Islet precursor cell (in vitro differentiated cells): ENCODE measurements around the gene ALDH18A1.
A peak's percentile ranks its signal among the peaks of the same experiment; 100 is the strongest.
"Not testable (repeated sequence)": the region's sequence is repeated elsewhere in the genome, so short reads cannot be mapped to it uniquely, and the experiment has no call there.

Source experiments
- DNase-seq: peaks from one replicate; pipeline ENCODE4 v3.0.0-alpha.2; 2018

The ALDH18A1 gene

DNA sequence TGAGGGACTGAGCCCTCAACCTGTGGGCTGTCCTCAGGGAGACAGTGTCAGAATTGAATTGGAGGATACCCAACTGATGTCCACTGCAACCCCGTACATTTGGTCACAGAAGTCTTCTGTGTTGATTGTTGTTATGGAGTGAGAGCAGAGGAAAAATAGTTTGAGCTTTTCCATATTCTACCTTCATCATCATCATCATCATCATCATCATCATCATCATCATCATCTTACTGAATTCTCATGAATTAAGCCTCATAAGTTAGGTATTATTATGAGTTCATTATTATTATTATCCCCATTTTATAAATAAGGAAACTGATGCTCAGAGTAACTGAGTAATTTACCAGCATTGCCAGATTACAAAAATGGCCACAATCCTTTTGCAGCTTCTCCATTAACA, 8.4 kb downstream of the ALDH18A1 start:
- DNase-seq: no peak

DNA sequence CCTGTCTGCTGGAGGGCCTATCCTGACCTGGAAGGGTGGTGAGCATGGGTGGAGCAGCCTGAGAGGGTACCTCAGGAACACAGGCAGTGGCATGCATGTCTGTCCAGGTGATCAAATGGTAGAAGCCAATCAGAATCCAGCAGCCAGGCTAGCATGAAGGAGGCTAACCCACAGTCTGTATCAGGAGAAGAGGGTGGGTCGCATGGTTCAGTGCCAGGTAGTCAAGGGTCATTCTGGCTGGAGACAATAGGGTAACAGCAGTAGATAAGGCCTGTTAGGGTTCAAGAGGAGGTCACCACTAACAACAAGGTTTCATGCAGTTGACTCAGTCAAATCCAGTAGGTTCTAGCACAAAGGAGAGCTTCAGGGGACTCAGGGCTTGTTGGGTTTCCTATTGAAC, 10.4 kb downstream of the ALDH18A1 start:
- DNase-seq: no peak

DNA sequence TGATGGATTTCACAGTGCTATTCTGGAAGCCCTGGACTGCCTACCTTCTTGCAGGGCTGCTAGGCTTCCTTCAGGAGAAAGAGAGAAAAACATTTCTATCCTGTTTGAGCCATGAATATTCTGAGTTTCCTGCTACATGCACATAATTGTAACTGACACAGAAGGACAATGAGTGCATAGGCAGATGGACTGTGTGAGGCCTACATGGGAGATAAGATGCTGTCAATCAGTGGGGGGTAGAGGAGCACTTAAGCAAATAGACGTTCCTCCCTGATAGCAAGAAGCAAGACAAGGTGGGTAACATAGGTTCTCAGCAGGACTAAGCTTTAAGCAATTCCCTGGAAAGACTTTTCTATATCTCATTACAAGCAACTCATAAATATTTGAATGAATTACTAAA, 11.6 kb downstream of the ALDH18A1 start:
- DNase-seq: no peak

DNA sequence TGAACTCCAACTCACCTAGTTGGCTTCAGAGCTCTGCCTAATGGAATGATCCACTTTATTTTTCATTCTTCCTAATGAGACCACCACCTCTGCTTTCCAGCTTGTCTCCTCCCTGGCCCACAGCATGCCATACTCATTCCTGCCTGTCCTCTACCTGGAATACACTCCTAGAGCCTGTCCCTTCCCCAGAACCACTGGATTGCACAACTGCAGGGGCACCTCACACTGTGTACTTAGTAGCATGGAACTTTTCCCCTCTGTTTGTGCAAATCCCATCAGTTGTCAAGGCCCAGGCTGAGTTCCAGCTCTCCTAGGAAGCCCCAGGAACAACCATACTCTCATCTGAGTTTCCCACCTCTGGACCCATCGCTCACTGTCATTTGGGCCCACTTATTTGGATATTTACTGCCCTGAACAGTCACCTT, 15.6 kb downstream of the ALDH18A1 start:
- no peak for DNase-seq

DNA sequence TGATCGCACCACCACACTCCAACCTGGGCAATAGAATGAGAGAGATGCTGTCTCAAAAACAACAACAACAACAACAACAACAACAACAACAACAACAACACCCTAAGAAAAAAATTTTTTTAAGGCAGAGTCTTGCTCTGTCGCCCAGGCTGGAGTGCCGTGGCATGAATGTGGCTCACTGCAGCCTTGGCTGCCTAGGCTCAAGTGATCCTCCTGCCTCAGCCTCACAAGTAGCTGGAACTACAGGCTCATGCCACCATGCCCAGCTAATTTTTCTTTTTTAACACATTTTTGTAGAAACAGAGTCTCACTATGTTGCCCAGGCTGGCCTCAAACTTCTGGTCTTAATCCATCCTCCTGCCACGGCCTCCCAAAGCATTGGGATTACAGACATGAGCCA, 18.6 kb downstream of the ALDH18A1 start:
- no peak for DNase-seq

DNA sequence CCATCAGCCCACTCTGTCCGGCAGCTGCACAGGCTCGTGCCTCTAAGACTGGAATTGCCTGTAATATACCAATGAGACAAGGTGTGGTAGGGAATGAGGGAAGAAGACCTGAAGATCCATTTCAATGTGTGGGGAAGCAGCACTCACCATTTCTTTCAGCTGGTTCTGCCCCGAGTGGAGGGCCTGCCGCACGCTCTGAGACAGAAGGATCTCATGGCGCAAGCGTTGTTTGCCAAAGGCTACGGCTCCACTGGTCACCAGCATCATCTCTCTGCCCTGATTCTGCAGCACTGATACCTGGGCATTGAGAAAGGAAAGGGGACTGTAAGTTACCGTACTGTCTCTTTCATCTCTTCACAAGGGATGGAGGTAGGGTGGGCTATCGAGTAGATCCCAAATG, 19.4 kb downstream of the ALDH18A1 start:
- DNase-seq: no peak

DNA sequence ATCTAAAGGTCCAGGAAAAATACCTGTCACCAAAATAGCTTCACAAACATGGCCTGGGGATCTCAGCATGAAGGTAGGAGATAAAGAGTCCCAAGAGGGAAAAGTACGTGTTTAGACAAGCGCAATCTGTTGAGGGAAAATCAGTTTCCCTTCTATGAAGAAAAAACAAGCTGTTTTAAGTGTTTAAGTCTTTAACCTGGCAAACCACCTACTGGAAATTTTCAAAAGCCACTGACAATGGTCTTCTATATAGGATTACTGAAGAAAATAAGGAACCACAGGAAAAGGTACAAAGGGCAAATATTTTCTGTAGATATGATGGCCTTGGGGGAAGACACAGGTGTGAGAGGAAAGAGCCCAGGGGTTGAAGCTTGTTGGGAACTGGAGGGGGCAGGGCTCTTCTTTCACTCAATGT, 21.2 kb downstream of the ALDH18A1 start:
- no peak for DNase-seq

DNA sequence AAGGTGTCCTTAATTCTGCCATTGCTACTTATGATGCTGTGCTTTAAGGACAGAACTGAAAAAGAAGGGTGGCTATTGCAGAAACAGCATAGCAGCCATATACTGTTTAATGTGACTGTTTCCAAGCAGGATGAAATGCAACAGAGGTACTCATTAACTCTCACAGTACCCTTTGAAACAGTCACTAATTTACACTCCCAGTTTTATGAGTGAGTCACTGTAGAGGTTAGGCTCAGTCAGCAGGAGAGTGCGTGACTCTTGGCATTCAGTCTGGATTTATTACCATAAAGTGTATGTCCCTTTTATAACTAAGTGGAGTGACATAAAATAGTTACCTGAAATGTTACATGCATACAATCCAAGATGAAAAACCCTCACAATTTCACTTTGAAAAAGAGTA, 27.7 kb downstream of the ALDH18A1 start:
- DNase-seq: no peak

DNA sequence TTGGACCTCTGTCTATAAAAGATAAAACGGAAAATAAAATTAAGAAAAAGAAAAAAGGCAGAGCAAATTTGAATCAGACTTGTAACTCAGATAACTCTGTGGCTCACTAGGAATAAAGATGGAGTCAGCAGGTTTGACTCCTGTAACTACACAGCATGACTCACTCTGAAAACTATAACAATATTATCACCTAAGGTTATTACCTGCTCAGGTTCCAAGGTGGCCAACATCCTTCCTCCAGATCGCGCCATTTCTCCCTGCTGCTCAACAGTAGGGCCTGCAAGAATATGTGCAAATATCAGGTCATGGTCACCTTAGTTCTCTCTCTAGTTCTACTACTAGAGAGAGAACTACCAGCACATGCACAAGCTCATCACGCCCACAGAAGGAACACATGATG, 30.0 kb downstream of the ALDH18A1 start:
- DNase-seq: no peak

DNA sequence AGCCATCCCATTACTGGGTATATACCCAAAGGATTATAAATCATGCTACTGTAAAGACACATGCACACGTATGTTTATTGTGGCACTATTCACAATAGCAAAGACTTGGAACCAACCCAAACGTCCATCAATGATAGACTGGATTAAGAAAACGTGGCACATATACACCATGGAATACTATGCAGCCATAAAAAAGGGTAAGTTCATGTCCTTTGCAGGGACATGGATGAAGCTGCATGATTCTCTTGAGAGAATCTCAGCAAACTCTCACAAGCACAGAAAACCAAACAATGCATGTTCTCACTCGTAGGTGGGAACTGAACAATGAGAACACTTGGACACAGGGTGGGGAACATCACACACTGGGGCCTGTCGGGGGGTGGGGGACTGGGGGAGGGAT, 36.1 kb downstream of the ALDH18A1 start:
- DNase-seq: not testable (repeated sequence)

DNA sequence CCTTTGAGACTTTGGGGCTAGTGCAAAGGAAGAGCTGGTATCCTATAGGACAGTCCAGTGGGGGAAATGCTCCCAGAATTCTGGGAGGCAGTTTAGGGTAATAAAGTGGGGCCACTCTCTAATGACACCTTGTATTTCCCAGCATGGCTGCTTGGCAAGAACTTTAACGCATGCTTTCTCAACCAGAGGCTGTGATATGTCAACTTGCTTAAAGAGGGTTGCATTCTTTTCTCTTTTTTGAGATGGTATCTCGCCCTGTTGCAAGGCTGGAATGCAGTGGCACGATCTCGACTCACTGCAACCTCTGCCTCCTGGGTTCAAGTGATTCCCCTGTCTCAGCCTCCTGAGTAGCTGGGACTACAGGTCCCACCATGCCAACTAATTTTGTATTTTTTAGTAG, 38.4 kb downstream of the ALDH18A1 start:
- peak; percentile 58 for DNase-seq

DNA sequence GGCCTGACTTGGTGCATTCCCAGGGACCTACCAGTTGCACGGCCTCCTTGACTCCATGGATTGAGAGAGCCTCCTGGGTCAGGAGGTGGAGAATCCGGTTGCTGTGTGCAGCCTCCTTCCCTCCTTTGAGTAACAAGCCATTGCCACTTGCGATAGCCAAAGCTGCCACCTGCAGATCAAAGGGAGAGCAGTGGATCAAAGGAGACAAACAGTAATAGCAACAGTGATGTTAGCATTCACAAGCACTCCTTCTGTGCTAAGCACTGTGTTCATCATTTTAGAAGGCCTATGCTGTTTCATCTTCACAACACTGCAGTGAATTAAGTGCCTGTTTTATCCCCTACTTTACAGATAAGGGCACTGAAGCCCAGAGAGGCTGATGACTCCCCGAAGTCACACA, 40.1 kb downstream of the ALDH18A1 start:
- DNase-seq: no peak

DNA sequence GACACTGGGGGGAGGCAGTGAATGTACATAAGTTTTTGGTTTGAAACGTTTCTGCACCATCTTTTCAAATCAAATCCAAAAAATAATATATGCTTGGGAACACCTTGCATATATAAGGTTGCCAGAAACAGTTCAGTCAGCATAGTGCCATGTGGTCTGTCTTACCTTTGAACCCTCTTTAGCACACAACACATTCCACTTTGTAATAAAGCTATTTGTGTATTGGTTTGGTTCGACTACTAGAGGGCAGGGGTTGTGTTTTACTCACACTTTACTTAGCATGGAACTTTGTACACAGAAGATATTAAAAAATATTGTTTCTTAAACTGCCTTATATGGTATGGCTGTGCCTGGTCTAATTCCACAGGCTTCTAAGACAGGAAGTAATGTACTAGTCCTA, 43.2 kb downstream of the ALDH18A1 start:
- no peak for DNase-seq

DNA sequence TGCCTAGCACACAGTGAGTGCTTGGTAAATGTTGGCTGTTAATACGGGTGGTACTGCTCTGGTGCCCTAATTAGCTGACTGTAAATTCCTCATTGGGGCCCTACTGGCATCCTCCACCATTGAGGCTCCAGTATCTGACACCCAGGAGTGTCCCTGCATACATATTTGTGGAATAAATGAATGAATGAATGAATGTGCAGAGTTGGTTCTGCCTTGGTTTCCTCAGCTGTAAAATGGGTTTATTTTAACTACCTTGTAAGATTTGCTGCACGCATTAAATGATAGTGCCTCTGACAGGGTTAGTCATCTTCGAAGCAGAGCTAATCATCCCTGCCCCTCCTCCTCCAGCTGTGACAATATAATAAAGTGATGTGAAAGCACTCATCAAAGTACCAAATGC, 45.8 kb downstream of the ALDH18A1 start:
- no peak for DNase-seq

DNA sequence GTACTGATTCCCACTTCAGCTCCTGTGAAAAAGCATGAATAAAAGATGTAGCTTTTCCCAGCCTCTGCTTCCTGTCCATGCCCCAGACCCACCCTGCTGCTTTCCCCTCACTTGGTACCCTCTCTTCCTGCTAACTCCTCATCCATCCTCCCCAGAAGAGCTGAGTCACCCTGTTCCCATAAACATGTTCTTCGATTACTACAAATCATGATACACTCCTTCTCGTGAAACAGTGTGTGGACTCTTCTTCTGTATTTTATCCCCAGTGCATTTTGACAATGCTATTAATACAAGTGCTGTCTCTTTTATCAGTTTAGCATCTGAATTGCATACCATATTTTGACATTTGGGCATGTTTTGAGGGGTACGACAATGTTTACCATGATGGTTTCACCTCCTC, 49.6 kb downstream of the ALDH18A1 start:
- no peak for DNase-seq

DNA sequence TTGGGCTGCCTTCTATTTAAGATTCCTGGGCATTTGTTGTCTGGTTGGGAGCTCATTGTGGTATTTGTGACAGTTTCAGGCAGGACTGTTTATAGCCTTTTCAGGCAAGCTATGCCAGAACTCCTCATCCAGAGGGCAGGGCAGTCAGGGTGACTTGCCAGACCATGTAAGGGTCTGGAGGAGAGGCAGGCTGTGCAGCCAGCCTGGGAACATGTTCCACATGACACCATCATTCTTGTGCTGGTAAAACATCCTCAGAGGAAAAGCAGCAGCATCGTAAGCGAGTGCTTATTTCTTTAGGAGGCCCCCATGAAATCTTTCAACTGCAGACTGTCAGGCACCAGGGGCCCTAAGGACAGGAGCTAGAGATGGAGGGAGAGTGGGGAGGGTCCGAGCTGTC, 51.3 kb downstream of the ALDH18A1 start:
- DNase-seq: peak; percentile 80

DNA sequence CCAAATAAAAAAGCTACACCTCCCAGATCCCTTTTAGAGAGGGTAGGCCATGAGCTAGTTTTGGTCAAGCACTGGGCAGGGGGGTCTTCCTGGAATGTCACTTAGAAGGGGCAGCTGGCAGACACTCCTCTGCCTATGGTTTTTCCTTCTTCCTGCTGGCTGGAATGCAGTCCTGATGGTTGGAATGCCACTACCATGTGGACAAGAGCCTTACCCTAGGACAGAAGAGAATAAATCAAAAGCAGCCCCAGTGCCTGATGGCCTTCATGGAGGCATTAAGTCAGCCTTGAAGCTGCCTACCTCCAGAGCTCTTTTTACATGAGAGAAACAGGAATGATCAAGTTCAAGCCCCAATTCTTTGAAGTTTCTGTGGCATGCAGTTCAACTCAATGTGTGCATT, 51.9 kb downstream of the ALDH18A1 start:
- DNase-seq: peak; percentile 81

DNA sequence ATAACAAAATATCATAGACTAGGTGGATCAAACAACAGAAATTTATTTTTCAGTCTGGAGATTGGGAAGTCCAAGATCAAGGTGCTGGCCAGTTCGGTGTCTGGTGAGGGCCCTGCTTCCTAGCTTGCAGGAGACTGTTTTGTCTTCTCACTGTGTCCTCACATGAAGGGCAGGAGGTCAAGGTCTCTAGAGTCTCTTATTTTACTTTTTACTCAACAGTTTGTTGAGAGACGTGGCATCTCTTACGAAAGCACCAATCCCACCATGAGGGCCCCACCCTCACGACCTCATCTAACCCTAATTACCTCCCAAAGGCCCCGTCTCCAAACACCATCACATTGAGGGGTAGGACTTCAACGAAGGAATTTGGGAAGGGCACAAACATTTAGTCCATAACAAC, 54.1 kb downstream of the ALDH18A1 start:
- DNase-seq: no peak

DNA sequence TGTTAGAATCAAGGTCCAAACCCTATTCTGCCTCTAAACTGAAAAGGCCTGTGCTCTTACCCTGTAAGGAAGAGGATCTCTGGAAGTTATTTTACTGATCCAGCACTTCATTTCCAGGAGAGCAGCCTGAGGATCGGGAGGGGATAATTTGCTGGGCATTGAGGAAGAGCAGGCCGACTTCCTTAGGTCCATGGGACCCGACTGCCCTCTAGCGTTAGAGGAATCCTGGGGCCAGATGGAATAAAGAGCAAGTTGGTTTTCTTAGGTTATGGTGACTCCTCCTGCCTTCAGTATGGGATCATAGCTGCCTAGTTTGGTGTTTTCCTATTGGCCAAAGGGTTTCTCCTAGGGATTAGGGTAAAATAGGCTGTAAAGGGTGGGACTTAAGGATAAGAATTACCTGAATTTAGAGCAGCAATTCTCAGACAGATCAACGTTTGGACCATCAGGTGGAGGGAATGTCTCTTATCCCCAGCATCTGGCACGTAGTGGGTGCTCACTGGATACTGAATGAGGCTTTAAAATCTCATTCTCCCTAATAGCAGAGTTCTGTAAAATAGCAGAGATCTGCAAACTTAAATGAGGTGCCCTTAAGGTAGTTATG, 55.3 kb downstream of the ALDH18A1 start:
- DNase-seq: peak; percentile 93

DNA sequence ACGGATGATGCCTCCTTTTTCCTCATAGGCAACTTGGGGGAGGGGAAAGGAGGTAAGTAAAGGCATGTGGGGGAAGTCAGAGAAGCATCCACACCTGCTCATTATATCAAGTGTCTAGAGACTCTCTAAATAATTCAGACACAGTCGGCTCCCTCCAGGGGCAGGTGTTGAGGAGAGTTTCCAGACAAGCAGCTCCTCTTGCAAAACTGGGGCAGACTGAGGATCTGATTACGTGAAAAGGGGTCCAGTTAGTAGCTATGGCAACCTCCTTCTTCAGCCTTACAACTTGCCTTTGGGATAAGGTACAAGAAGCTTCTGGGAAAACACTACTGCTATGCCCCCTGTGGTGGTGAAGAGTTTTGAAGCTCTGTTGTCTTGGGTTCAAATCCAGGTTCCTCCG, 56.4 kb downstream of the ALDH18A1 start:
- DNase-seq: no peak

DNA sequence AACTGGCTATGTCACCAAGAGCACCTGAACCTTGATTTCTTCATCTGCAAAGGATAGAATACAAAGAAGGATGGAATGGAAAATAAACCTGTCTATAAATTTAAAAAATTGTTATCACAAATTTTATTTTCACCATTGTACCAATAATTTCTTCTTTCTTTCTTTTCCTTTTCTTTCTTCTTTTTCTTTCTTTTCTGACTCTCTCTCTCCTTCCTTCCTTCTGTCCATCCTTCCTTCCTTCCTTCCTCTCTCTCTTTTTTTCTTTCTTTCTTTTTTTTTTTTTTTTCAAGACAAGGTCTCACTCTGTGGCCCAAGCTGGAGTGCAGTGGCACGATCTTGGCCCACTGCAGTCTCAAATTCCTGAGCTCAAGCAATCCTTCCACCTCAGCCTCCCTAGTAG, 58.7 kb downstream of the ALDH18A1 start:
- DNase-seq: no peak

DNA sequence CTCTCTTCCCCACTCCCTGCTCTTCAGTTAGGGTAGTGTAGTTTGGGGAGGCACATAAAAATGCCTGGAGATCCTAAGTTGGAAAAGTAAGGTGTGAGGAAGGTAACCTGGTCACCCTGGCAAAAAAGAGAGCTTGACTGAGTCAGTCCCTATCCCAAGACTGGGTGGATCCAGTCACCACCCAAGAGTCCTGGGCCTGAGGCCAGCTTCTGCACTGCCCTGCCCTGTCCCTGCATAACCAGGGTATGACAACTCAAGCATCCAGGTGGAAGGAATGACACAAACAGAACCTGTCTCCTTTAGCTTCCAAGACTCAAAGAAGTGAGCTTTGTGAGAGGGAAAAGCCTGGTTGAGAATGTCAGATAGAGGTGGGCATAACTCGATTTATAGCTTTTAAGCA, 68.5 kb downstream of the ALDH18A1 start:
- DNase-seq: no peak

DNA sequence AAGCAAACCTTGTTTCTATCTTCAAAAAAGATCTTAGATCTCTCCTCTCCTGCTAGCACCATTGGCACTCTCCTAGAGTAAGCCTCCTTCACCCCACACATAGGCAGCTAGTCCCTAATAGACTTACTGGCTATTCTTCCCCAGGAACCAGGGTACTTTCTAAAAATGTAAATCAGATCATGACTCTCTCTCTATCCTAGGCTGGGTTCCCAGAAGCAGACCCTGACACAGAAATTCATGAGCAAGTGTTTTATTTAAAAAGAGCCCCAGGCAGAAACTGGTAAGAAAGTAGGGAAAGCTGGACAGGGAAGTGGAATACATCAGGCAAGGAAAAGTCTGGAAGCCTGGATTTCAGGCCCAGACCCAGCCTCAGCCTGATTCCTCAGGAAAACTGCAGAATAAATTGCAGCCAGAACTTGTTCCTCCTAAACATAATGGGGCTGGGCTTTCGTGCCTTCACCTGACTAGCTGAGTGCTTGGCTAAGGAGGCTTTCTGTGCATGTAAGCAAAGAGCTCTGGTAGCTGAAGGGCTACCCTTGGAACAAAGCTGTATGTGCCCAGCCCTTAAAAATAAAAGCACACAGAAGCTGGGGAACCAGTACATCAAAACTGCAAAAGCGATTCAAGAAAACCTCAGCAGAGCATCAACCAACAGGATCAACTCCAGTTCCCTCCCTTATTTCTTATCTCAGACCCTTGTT, 76.5 kb downstream of the ALDH18A1 start:
- DNase-seq: no peak

DNA sequence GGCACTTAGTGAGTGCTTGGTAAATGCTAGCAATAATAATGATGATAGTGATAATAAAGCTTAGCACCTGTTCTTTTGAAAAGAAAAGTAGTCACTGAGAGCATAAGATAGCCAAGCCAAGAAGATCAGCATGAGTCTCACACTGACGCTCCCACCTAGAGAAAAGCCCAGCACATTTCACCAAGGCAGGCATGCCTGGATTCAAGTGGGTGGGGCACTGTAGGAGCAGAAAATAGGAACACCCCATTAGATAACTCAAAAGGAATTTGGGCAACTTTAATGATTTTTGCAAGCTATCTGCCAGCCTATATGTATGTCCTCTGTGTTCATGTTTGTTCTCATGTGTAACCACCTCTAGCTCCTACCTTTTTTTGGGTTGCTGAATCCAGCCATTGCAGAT, 77.2 kb downstream of the ALDH18A1 start:
- no peak for DNase-seq

DNA sequence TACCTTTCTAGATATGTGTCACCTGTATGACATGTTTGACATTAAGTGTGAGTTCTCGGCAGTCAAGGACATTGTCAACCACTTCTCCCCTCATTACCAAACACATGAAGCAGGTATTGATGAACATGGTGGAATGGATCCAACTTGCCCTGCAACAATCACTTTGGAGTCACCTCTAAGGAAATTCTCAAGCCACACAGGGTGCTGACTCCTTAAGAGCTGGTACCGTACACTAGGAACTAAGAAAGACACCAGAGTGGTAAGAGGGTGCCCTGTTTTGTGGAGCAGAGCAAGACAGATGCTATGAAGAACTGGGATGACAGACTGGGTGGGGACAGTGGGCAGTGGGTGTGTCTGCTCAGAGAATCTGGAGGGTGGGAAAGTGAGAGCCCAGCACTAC, 77.9 kb downstream of the ALDH18A1 start:
- DNase-seq: no peak
